HCT116 (cell line): ENCODE data around the gene COA3. TPM values are rescaled to one million over a fixed set of nuclear protein-coding genes. Genes with fewer than 3 reads are reported as not detected.

ENCODE experiments used
- ATAC-seq: fragments of 200-7000 bp; cut with Tn5 transposase; 2 replicates; pipeline ENCODE4 v1.9.1; 2020; ENCODE audit warnings: mild to moderate bottlenecking, moderate library complexity
- BruUV-seq: library from RNA; stranded (reverse); fragments of 400-500 nt; replicated peaks from 2 replicates; lab custom pipeline; 2021; lab: Mats Ljungman, UMichigan
- CTCF ChIA-PET: fragments of 300-600 bp; sonication (Branson Sonifier 250); formaldehyde crosslinking; loops from one replicate; lab custom pipeline; 2021; ENCODE audit warnings: antibody characterized with exemption; lab: Charles Lee
- POLR2A ChIA-PET: fragments of 300-600, 350-600 bp; sonication (Branson Sonifier 250); formaldehyde crosslinking; loops from one replicate; lab custom pipeline; 2021; ENCODE audit warnings: antibody characterized with exemption; lab: Charles Lee
- RAD21 ChIA-PET, 2 experiments: fragments of 300-600 bp; sonication (Branson Sonifier 250); formaldehyde crosslinking; loops; one replicate each; lab custom pipeline; 2023; ENCODE audit warnings: low total read pairs in 2 of 2; ENCODE audit not compliant: uncharacterized antibody in 2 of 2, unreplicated experiment in 2 of 2, low non-redundant PET in 1 of 2; lab: Charles Lee
- DNase-seq: peaks from one replicate; pipeline ENCODE4 v3.0.0-alpha.2; 2010; ENCODE audit warnings: low read depth, low spot score
- H2AFZ ChIP-seq: fragments of 200-600 bp; shearing (Covaris generic), sonication (generic); 2 replicates; pipeline ENCODE4 v1.6.1; 2017; ENCODE audit warnings: low read depth, mixed run types, mixed read lengths, antibody characterized with exemption, low read length; ENCODE audit not compliant: poor library complexity, severe bottlenecking
- H3K27ac ChIP-seq: 2 replicates; pipeline ENCODE4 v1.5.1; 2012; ENCODE audit warnings: low read depth, low read length
- H3K27me3 ChIP-seq: fragments of 200-600 bp; sonication (generic); 2 replicates; pipeline ENCODE4 v1.6.1; 2016; ENCODE audit warnings: mixed run types, low read length, mixed read lengths; ENCODE audit not compliant: insufficient read depth
- H3K36me3 ChIP-seq, 2 experiments: fragments of 200-500 bp in 1 of 2; fragments of 200-600 bp in 1 of 2; sonication (Bioruptor generic) in 1 of 2; sonication (generic) in 1 of 2; 2 replicates each; pipeline versions ENCODE4 v1.5.1 to v1.6.1; 2014 to 2016; ENCODE audit warnings: low read length in 2 of 2, inconsistent platforms in 1 of 2, mixed read lengths in 1 of 2, mixed run types in 1 of 2; ENCODE audit not compliant: insufficient read depth in 2 of 2, control insufficient read depth in 1 of 2
- H3K4me1 ChIP-seq, 2 experiments: fragments of 200-600 bp in 1 of 2; sonication (generic) in 1 of 2; 2 replicates each; pipeline versions ENCODE4 v1.5.1 to v1.6.1; 2012 to 2017; ENCODE audit warnings: low read length in 2 of 2, inconsistent platforms in 1 of 2, mild to moderate bottlenecking in 1 of 2, mixed read lengths in 1 of 2, mixed run types in 1 of 2, moderate library complexity in 1 of 2; ENCODE audit not compliant: insufficient read depth in 2 of 2, control insufficient read depth in 1 of 2
- H3K4me2 ChIP-seq: fragments of 200-600 bp; sonication (generic); 2 replicates; pipeline ENCODE4 v1.6.1; 2017; ENCODE audit warnings: mixed run types, low read length, mixed read lengths
- H3K4me3 ChIP-seq, 2 experiments: fragments of 200-600 bp in 1 of 2; sonication (generic) in 1 of 2; replicated peaks in 1 of 2; 2 replicates each; pipeline ENCODE4 v1.5.1; 2011 to 2016; ENCODE audit warnings: low read length in 2 of 2, control low read depth in 1 of 2, low read depth in 1 of 2, mild to moderate bottlenecking in 1 of 2, mixed read lengths in 1 of 2, mixed run types in 1 of 2
- H3K79me2 ChIP-seq: fragments of 200-600 bp; sonication (generic); 2 replicates; pipeline ENCODE4 v1.6.1; 2017; ENCODE audit warnings: mild to moderate bottlenecking, mixed run types, low read length, moderate library complexity, mixed read lengths; ENCODE audit not compliant: insufficient read depth
- H3K9ac ChIP-seq: fragments of 200-600 bp; sonication (generic); 2 replicates; pipeline ENCODE4 v1.6.1; 2016; ENCODE audit warnings: low read length, mixed read lengths
- H3K9me2 ChIP-seq: fragments of 200-600 bp; sonication (generic), shearing (Covaris generic); 2 replicates; pipeline ENCODE4 v1.6.1; 2017; ENCODE audit warnings: mixed run types, mild to moderate bottlenecking, moderate library complexity; ENCODE audit not compliant: insufficient read depth
- H3K9me3 ChIP-seq, 2 experiments: fragments of 200-500 bp in 1 of 2; fragments of 200-600 bp in 1 of 2; sonication (Bioruptor generic) in 1 of 2; sonication (generic) in 1 of 2; 2 replicates each; pipeline ENCODE4 v1.6.1; 2014 to 2017; ENCODE audit warnings: low read length in 2 of 2, mixed read lengths in 2 of 2, inconsistent platforms in 1 of 2, low read depth in 1 of 2, mild to moderate bottlenecking in 1 of 2, mixed run types in 1 of 2, moderate library complexity in 1 of 2; ENCODE audit not compliant: control insufficient read depth in 1 of 2, insufficient read depth in 1 of 2
- H4K20me1 ChIP-seq: fragments of 200-600 bp; sonication (generic), shearing (Covaris generic); 2 replicates; pipeline ENCODE4 v1.6.1; 2017; ENCODE audit warnings: mixed run types, mild to moderate bottlenecking, moderate library complexity; ENCODE audit not compliant: insufficient read depth
- CBX3 ChIP-seq: IDR thresholded peaks from 2 replicates; pipeline ENCODE4 v1.6.1; 2012; ENCODE audit warnings: low read depth
- CTCF ChIP-seq, 3 experiments: fragments of 200-600 bp in 1 of 3; sonication (generic) in 1 of 3; IDR thresholded peaks in 2 of 3; conservative IDR thresholded peaks in 1 of 3; 2 replicates each; pipeline ENCODE4 v1.5.1; 2012 to 2017; ENCODE audit warnings: low read depth in 2 of 3, low read length in 2 of 3, antibody characterized with exemption in 1 of 3, borderline replicate concordance in 1 of 3, control low read depth in 1 of 3, mild to moderate bottlenecking in 1 of 3, mixed read lengths in 1 of 3, mixed run types in 1 of 3, moderate library complexity in 1 of 3; ENCODE audit not compliant: insufficient read depth in 1 of 3
- EGR1 ChIP-seq: IDR thresholded peaks from 2 replicates; pipeline ENCODE4 v1.6.1; 2012; ENCODE audit warnings: low read depth
- FOSL1 ChIP-seq: IDR thresholded peaks from 2 replicates; pipeline ENCODE4 v1.6.1; 2012; ENCODE audit warnings: low read depth
- JUND ChIP-seq: IDR thresholded peaks from 2 replicates; pipeline ENCODE4 v1.6.1; 2012
- POLR2A ChIP-seq: IDR thresholded peaks from 2 replicates; pipeline ENCODE4 v1.7.0; 2011; ENCODE audit warnings: borderline replicate concordance; ENCODE audit not compliant: insufficient read depth, insufficient read length; ENCODE audit errors: extremely low read depth
- RAD21 ChIP-seq: IDR thresholded peaks from 2 replicates; pipeline ENCODE4 v1.6.1; 2012; ENCODE audit warnings: low read depth, mild to moderate bottlenecking
- SIN3A ChIP-seq: IDR thresholded peaks from 2 replicates; pipeline ENCODE4 v1.6.1; 2012; ENCODE audit warnings: low read depth
- SRF ChIP-seq: IDR thresholded peaks from 2 replicates; pipeline ENCODE4 v1.6.1; 2012; ENCODE audit warnings: low read depth
- ZBTB33 ChIP-seq: IDR thresholded peaks from 2 replicates; pipeline ENCODE4 v1.6.1; 2011; ENCODE audit warnings: mild to moderate bottlenecking, low read length, moderate library complexity; ENCODE audit not compliant: insufficient replicate concordance; ENCODE audit errors: extremely low read depth
- ZFX ChIP-seq: fragments of 450-650 bp; IDR thresholded peaks from 2 replicates; pipeline ENCODE4 v1.6.1; 2017
- intact Hi-C: fragments of 100-400 bp; cut with micrococcal nuclease; formaldehyde crosslinking; loops from 2 replicates; pipeline ENCODE4 v1.10.0; 2022
- total RNA-seq: library from RNA; stranded (reverse); gene quantifications from one replicate; pipeline ENCODE4 v1.2.1, GENCODE V29; 2021; ENCODE audit not compliant: unreplicated experiment
- TF ChIP-seq, protein P1 (sequence below): IDR thresholded peaks from 2 replicates; pipeline ENCODE4 v1.6.1; 2012
- TF ChIP-seq, protein P2 (sequence below): IDR thresholded peaks from 2 replicates; pipeline ENCODE4 v1.6.1; 2012; ENCODE audit warnings: low read depth

COA3 gene
- total RNA-seq, 1 experiment from 2014 or later = 37.1 TPM

DNA sequence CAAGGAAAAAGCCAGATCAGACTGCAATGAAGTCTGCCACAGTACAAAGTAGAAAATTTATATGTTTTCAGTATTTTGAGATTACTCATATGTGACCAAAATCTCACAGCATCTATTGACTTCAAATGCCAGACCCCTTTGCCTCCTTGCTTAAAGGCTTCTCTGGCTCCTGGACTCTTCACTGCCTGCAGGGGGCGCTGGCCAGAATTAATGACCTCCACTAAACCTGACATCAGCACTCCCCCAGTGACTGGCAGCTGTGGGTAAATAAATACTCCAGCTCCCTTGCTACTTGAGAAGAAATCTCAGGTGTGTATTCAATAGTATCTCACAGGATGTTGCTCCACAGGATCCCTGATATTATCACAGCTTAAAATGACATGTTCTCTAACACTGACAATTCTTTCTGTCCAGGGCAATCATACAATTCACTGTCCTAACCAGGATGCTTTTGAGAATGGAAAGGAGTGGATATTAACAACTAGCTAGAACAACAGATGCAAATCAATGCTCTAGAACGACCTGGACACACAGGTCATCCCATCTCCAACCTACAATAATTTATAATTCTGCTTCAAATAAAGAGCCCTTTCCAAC, 21.5 kb upstream of the COA3 start:
- H3K36me3 ChIP-seq = peaks cover 37 to 43% of the 10 kb centered on the region in 2 experiments
- ChIA-PET CTCF (no interaction called here), POLR2A (no interaction called here), RAD21 (no interaction called here)
- no peaks in the 10 kb centered on the region for H3K27me3 ChIP-seq
- intact Hi-C loops = loop anchor here (5.0 kb wide), 1 partner anchor 98 kb away; no protein-coding TSS in a partner anchor
- H3K4me1 ChIP-seq = peaks cover 2 to 16% of the 10 kb centered on the region in 2 experiments; a peak in 2 of 4 replicates
- no peak overlapping the region for H2AFZ ChIP-seq
- ATAC-seq = no peak
- H3K4me3 ChIP-seq = no peak overlapping the region
- no peaks in the 10 kb centered on the region for H3K9me2 ChIP-seq
- no peaks in the 10 kb centered on the region for H3K9me3 ChIP-seq
- no peak overlapping the region for H3K4me2 ChIP-seq
- TF ChIP-seq SRF (no peak), CBX3 (no peak), CTCF (IDR thresholded peaks at IDR 0.05 in 2 of 3, conservative IDR thresholded peaks at IDR 0.05 in 1 of 3; ENCODE audit: borderline replicate concordance in 1 of 3, insufficient read depth in 1 of 3, low read depth in 2 of 3, low read length in 2 of 3) (peak; percentile 26 to 74 (median 68); a peak in 4 of 6 replicates), EGR1 (no peak), ZBTB33 (no peak), JUND (no peak), FOSL1 (no peak), ZFX (no peak), POLR2A (no peak), SIN3A (no peak), RAD21 (peak; percentile 27; the same call in 1 of the 2 replicates)
- TF ChIP-seq, protein P1, sequence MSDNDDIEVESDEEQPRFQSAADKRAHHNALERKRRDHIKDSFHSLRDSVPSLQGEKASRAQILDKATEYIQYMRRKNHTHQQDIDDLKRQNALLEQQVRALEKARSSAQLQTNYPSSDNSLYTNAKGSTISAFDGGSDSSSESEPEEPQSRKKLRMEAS = no peak
- TF ChIP-seq, protein P2, sequence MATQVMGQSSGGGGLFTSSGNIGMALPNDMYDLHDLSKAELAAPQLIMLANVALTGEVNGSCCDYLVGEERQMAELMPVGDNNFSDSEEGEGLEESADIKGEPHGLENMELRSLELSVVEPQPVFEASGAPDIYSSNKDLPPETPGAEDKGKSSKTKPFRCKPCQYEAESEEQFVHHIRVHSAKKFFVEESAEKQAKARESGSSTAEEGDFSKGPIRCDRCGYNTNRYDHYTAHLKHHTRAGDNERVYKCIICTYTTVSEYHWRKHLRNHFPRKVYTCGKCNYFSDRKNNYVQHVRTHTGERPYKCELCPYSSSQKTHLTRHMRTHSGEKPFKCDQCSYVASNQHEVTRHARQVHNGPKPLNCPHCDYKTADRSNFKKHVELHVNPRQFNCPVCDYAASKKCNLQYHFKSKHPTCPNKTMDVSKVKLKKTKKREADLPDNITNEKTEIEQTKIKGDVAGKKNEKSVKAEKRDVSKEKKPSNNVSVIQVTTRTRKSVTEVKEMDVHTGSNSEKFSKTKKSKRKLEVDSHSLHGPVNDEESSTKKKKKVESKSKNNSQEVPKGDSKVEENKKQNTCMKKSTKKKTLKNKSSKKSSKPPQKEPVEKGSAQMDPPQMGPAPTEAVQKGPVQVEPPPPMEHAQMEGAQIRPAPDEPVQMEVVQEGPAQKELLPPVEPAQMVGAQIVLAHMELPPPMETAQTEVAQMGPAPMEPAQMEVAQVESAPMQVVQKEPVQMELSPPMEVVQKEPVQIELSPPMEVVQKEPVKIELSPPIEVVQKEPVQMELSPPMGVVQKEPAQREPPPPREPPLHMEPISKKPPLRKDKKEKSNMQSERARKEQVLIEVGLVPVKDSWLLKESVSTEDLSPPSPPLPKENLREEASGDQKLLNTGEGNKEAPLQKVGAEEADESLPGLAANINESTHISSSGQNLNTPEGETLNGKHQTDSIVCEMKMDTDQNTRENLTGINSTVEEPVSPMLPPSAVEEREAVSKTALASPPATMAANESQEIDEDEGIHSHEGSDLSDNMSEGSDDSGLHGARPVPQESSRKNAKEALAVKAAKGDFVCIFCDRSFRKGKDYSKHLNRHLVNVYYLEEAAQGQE = no peak
- H3K9ac ChIP-seq = no peak overlapping the region
- no TSS peak for BruUV-seq
- H3K79me2 ChIP-seq = peaks cover 26% of the 10 kb centered on the region
- H3K27ac ChIP-seq = no peak overlapping the region
- peak; percentile 21 for DNase-seq
- H4K20me1 ChIP-seq = no peaks in the 10 kb centered on the region
